Hematopoietic multipotent progenitor cell treated with erythropoietin and hydrocortisone succinate and interleukin-3 and kit ligand, for 4 days (in vitro differentiated cells): Measurements from ENCODE around the gene SLC39A11.

Source experiments
- DNase-seq: peaks from one replicate; pipeline ENCODE4 v3.0.0-alpha.2; 2015

Gene SLC39A11

GRCh38 chr17:72974605-72975232 lies 117.8 kb downstream of the SLC39A11 start:
- no peak for DNase-seq

- no peak for DNase-seq
These were observed 120.1 kb downstream of the SLC39A11 start for GRCh38 chr17:72972263-72972951.

GRCh38 chr17:72971226-72971880 lies 121.1 kb downstream of the SLC39A11 start:
- no peak for DNase-seq

GRCh38 chr17:72970797-72971196 lies 121.7 kb downstream of the SLC39A11 start:
- no peak for DNase-seq

- DNase-seq = no peak
These were observed 122.2 kb downstream of the SLC39A11 start for GRCh38 chr17:72970246-72970645.

- DNase-seq = no peak
These were observed 123.1 kb downstream of the SLC39A11 start for GRCh38 chr17:72969293-72969906.

GRCh38 chr17:72968798-72969197 lies 123.7 kb downstream of the SLC39A11 start:
- no peak for DNase-seq

GRCh38 chr17:72967977-72968585 lies 124.4 kb downstream of the SLC39A11 start:
- no peak for DNase-seq

- DNase-seq = no peak
These were observed 125.1 kb downstream of the SLC39A11 start for GRCh38 chr17:72967277-72967970.

GRCh38 chr17:72962106-72962505 lies 130.4 kb downstream of the SLC39A11 start:
- DNase-seq = no peak

GRCh38 chr17:72955391-72956140 lies 136.9 kb downstream of the SLC39A11 start:
- DNase-seq = no peak

- no peak for DNase-seq
These were observed 137.9 kb downstream of the SLC39A11 start for GRCh38 chr17:72954579-72954978.

GRCh38 chr17:72953621-72954020 lies 138.9 kb downstream of the SLC39A11 start:
- DNase-seq = no peak

GRCh38 chr17:72952641-72953315 lies 139.7 kb downstream of the SLC39A11 start:
- DNase-seq = no peak

- no peak for DNase-seq
These were observed 140.3 kb downstream of the SLC39A11 start for GRCh38 chr17:72952220-72952619.

GRCh38 chr17:72950242-72950931 lies 142.1 kb downstream of the SLC39A11 start:
- DNase-seq = no peak

- DNase-seq = no peak
These were observed 144.4 kb downstream of the SLC39A11 start for GRCh38 chr17:72948115-72948514.

GRCh38 chr17:72947475-72947874 lies 145.0 kb downstream of the SLC39A11 start:
- no peak for DNase-seq

- no peak for DNase-seq
These were observed 145.8 kb downstream of the SLC39A11 start for GRCh38 chr17:72946696-72947095.

- DNase-seq = no peak
These were observed 146.3 kb downstream of the SLC39A11 start for GRCh38 chr17:72946156-72946555.

GRCh38 chr17:72945473-72945872 lies 147.0 kb downstream of the SLC39A11 start:
- DNase-seq = no peak
